ENCODE results near the gene VIM.

- TF ChIP-seq GATA3 (IDR thresholded peaks at IDR 0.05; ENCODE audit: low read depth, low read length), result no peak
- TF ChIP-seq GATA2 (IDR thresholded peaks at IDR 0.05; ENCODE audit: low read depth, low read length), result no peak
These were observed 11.1 kb upstream of the VIM start for GRCh38 chr10:17216901-17217395.
